CD4-positive, alpha-beta memory T cell (primary cell): ENCODE data around the gene TRABD2B. TPM values are rescaled to one million over a fixed set of nuclear protein-coding genes. Genes with fewer than 3 reads are reported as not detected.

Experiments used
- CTCF ChIA-PET: fragments of 350-600 bp; sonication (Branson Sonifier 250); formaldehyde crosslinking; loops from one replicate; lab custom pipeline; 2021; ENCODE audit warnings: inconsistent platforms; ENCODE audit not compliant: partially characterized antibody; lab: Charles Lee
- POLR2A ChIA-PET: fragments of 350-600 bp; sonication (Branson Sonifier 250); formaldehyde crosslinking; loops from one replicate; lab custom pipeline; 2021; ENCODE audit not compliant: partially characterized antibody; lab: Charles Lee
- DNase-seq, 5 donors: peaks; one replicate each; pipeline versions ENCODE4 v3.0.0 to v3.0.0-alpha.2; 2020 to 2022; ENCODE audit warnings: mixed read lengths in 1 of 5
- H3K27ac ChIP-seq: one replicate; pipeline ENCODE4 v1.7.0; 2013; ENCODE audit warnings: low read depth, low read length
- H3K27me3 ChIP-seq: 2 replicates; pipeline ENCODE4 v1.7.0; 2013; ENCODE audit warnings: mild to moderate bottlenecking, low read length, moderate library complexity; ENCODE audit not compliant: insufficient read depth
- H3K36me3 ChIP-seq: 2 replicates; pipeline ENCODE4 v1.7.0; 2013; ENCODE audit warnings: mild to moderate bottlenecking, low read length, moderate library complexity; ENCODE audit not compliant: insufficient read depth
- H3K4me1 ChIP-seq: 2 replicates; pipeline ENCODE4 v1.7.0; 2013; ENCODE audit warnings: mild to moderate bottlenecking, low read length, moderate library complexity; ENCODE audit not compliant: insufficient read depth
- H3K4me3 ChIP-seq, 2 donors: one replicate each; pipeline ENCODE4 v1.7.0; 2013; ENCODE audit warnings: low read length in 2 of 2, mild to moderate bottlenecking in 1 of 2
- H3K9me3 ChIP-seq, 2 donors: one replicate each; pipeline ENCODE4 v1.7.0; 2013; ENCODE audit warnings: low read length in 2 of 2, control low read depth in 1 of 2; ENCODE audit not compliant: control insufficient read depth in 1 of 2
- H3K27ac Mint-ChIP-seq, 7 donors: one replicate each; pipeline ENCODE4 v1.8.0; 2020 to 2021; ENCODE audit warnings: mixed read lengths in 7 of 7, mild to moderate bottlenecking in 6 of 7, inconsistent platforms in 3 of 7, moderate library complexity in 3 of 7
- H3K27me3 Mint-ChIP-seq, 2 donors: one replicate each; pipeline ENCODE4 v1.8.0; 2020 to 2021; ENCODE audit warnings: mixed read lengths in 2 of 2
- H3K36me3 Mint-ChIP-seq, 2 donors: one replicate each; pipeline ENCODE4 v1.8.0; 2020 to 2021; ENCODE audit warnings: mixed read lengths in 2 of 2, inconsistent platforms in 1 of 2, mild to moderate bottlenecking in 1 of 2
- H3K4me1 Mint-ChIP-seq, 4 donors: one replicate each; pipeline ENCODE4 v1.8.0; 2020 to 2021; ENCODE audit warnings: mixed read lengths in 4 of 4, mild to moderate bottlenecking in 1 of 4
- H3K4me3 Mint-ChIP-seq, 8 donors: one replicate each; pipeline ENCODE4 v1.8.0; 2020 to 2021; ENCODE audit warnings: mixed read lengths in 8 of 8, mild to moderate bottlenecking in 7 of 8, moderate library complexity in 6 of 8, inconsistent platforms in 3 of 8
- H3K9me3 Mint-ChIP-seq, 8 donors: one replicate each; pipeline ENCODE4 v1.8.0; 2020 to 2021; ENCODE audit warnings: mixed read lengths in 8 of 8, mild to moderate bottlenecking in 5 of 8, inconsistent platforms in 3 of 8, moderate library complexity in 1 of 8
- intact Hi-C: fragments of 100-400 bp; cut with micrococcal nuclease; formaldehyde crosslinking; loops from one replicate; pipeline ENCODE4 v1.15.1; 2023
- polyA plus RNA-seq, 2 donors: library from polyadenylated mRNA; unstranded; fragments of 300-500 nt; fragmentation: Illumina TruSeq; gene quantifications; one replicate each; pipeline ENCODE4 v1.2.3, GENCODE V29; 2021
- total RNA-seq, 2 experiments: library from RNA; stranded (reverse); gene quantifications; one replicate each; pipeline ENCODE4 v1.2.3, GENCODE V29; 2021

Gene TRABD2B
- total and polyA plus RNA-seq, 4 experiments from 2014 or later: not detected

- intact Hi-C loops: no loop called here
- no peaks in the 10 kb centered on the region for H3K9me3 Mint-ChIP-seq
- CTCF ChIA-PET: interaction anchor here (0.9 to 3.2 kb wide), 2 partner anchors 11 kb away, joined by 3 to 12 read pairs; no protein-coding TSS in a partner anchor
These were observed 231.3 kb downstream of the TRABD2B start for GRCh38 chr1:47765742-47766485.

GRCh38 chr1:47765236-47765635 lies 231.9 kb downstream of the TRABD2B start:
- Mint-ChIP-seq H3K4me1 (no peaks in the 10 kb centered on the region), H3K27ac (no peak overlapping the region), H3K36me3 (no peaks in the 10 kb centered on the region), H3K27me3 (peaks cover 5 to 16% of the 10 kb centered on the region in 2 donors), H3K9me3 (no peaks in the 10 kb centered on the region), H3K4me3 (no peak overlapping the region)
- H3K4me3 ChIP-seq: no peak overlapping the region
- no peaks in the 10 kb centered on the region for H3K9me3 ChIP-seq
- DNase-seq: no peak
- intact Hi-C loops: no loop called here
- H3K4me1 ChIP-seq: no peaks in the 10 kb centered on the region
- H3K27ac ChIP-seq: no peak overlapping the region
- CTCF ChIA-PET: interaction anchor here (3.2 kb wide), 1 partner anchor 10 kb away, joined by 12 read pairs; no protein-coding TSS in a partner anchor
- H3K27me3 ChIP-seq: no peaks in the 10 kb centered on the region
- POLR2A ChIA-PET: no interaction called here
- H3K36me3 ChIP-seq: no peaks in the 10 kb centered on the region

More at GRCh38 chr1:47765742-47766485, 231.3 kb downstream of the TRABD2B start:
- H3K27me3 ChIP-seq: no peaks in the 10 kb centered on the region
- no peaks in the 10 kb centered on the region for H3K36me3 ChIP-seq
- no peak overlapping the region for H3K27ac ChIP-seq
- H3K4me1 Mint-ChIP-seq: no peaks in the 10 kb centered on the region
- POLR2A ChIA-PET: no interaction called here
- H3K4me3 ChIP-seq: no peak overlapping the region
- H3K4me1 ChIP-seq: no peaks in the 10 kb centered on the region
- peaks cover 4 to 17% of the 10 kb centered on the region in 2 donors for H3K27me3 Mint-ChIP-seq
- H3K9me3 ChIP-seq: no peaks in the 10 kb centered on the region
- no peak overlapping the region for H3K4me3 Mint-ChIP-seq
- DNase-seq: no peak
- H3K36me3 Mint-ChIP-seq: no peaks in the 10 kb centered on the region
- no peak overlapping the region for H3K27ac Mint-ChIP-seq

- H3K4me1 ChIP-seq: no peaks in the 10 kb centered on the region
- no peak overlapping the region for H3K4me3 ChIP-seq
- H3K27ac Mint-ChIP-seq: no peak overlapping the region
- H3K36me3 ChIP-seq: no peaks in the 10 kb centered on the region
- no peak overlapping the region for H3K4me3 Mint-ChIP-seq
- no peak overlapping the region for H3K27ac ChIP-seq
- CTCF ChIA-PET: interaction anchor here (3.2 kb wide), 1 partner anchor 9 kb away, joined by 12 read pairs; no protein-coding TSS in a partner anchor
- DNase-seq: no peak
- H3K4me1 Mint-ChIP-seq: no peaks in the 10 kb centered on the region
- H3K9me3 Mint-ChIP-seq: no peaks in the 10 kb centered on the region
- no peaks in the 10 kb centered on the region for H3K9me3 ChIP-seq
- no peaks in the 10 kb centered on the region for H3K27me3 ChIP-seq
- no peaks in the 10 kb centered on the region for H3K36me3 Mint-ChIP-seq
- intact Hi-C loops: no loop called here
- POLR2A ChIA-PET: no interaction called here
- H3K27me3 Mint-ChIP-seq: peaks cover 8 to 19% of the 10 kb centered on the region in 2 donors
These were observed 232.6 kb downstream of the TRABD2B start for GRCh38 chr1:47764461-47765046.

GRCh38 chr1:47763591-47764171 lies 233.5 kb downstream of the TRABD2B start:
- CTCF ChIA-PET: interaction anchor here (3.2 kb wide), 1 partner anchor 8 kb away, joined by 12 read pairs; no protein-coding TSS in a partner anchor
- H3K4me3 Mint-ChIP-seq: no peak overlapping the region
- DNase-seq: no peak
- POLR2A ChIA-PET: no interaction called here
- Histone ChIP-seq H3K27ac (no peak overlapping the region), H3K9me3 (no peaks in the 10 kb centered on the region), H3K4me1 (no peaks in the 10 kb centered on the region), H3K27me3 (no peaks in the 10 kb centered on the region), H3K4me3 (no peak overlapping the region), H3K36me3 (no peaks in the 10 kb centered on the region)
- no peaks in the 10 kb centered on the region for H3K36me3 Mint-ChIP-seq
- no peak overlapping the region for H3K27ac Mint-ChIP-seq
- H3K4me1 Mint-ChIP-seq: no peaks in the 10 kb centered on the region
- intact Hi-C loops: no loop called here
- H3K9me3 Mint-ChIP-seq: no peaks in the 10 kb centered on the region
- H3K27me3 Mint-ChIP-seq: peaks cover 13 to 21% of the 10 kb centered on the region in 2 donors

GRCh38 chr1:47761974-47762373 lies 235.2 kb downstream of the TRABD2B start:
- Histone ChIP-seq H3K27ac (no peak overlapping the region), H3K36me3 (no peaks in the 10 kb centered on the region), H3K9me3 (no peaks in the 10 kb centered on the region), H3K4me1 (no peaks in the 10 kb centered on the region), H3K27me3 (no peaks in the 10 kb centered on the region), H3K4me3 (no peak overlapping the region)
- H3K27me3 Mint-ChIP-seq: peaks cover 17 to 20% of the 10 kb centered on the region in 2 donors
- H3K4me1 Mint-ChIP-seq: no peaks in the 10 kb centered on the region
- H3K36me3 Mint-ChIP-seq: no peaks in the 10 kb centered on the region
- no peak for DNase-seq
- ChIA-PET CTCF (no interaction called here), POLR2A (no interaction called here)
- intact Hi-C loops: no loop called here
- no peak overlapping the region for H3K27ac Mint-ChIP-seq
- no peak overlapping the region for H3K4me3 Mint-ChIP-seq
- no peaks in the 10 kb centered on the region for H3K9me3 Mint-ChIP-seq

DNA sequence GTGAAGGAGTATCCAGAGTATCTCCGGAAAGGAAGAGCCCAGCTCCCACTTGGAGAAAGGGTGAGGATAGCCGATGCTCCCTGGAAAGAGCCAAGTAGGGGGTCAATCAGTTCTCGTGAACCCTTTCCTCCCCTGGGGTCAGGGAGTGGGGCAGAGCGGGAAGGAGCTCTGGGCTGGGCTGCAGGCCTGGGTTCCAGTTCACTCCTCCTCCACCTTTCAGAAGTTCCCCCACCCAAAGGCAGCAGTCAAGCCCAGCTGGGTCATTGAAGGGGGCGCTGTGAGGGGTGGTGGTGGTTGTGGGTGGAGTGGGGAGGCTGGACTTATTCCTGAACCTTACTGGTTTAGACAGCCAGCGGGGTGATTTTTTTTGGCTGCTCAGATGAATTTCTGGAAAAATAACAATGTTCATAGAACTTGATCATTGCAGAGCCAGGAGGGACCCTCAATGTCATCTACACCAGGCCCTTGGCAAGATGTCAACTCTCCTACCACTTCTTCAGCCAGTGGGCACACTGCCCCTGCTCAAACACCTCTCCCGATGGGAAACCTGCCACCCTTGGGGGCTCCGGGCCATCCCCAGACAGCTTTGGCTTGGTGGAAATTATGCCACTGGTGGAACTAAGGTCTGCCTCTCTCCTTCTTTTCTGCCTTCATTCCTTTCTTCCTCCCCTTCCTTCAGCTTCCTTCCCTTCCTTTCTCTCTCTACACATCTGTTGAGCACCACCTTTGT lies 235.8 kb downstream of the TRABD2B start:
- Histone ChIP-seq H3K4me3 (no peak overlapping the region), H3K36me3 (no peaks in the 10 kb centered on the region), H3K4me1 (no peaks in the 10 kb centered on the region), H3K9me3 (no peaks in the 10 kb centered on the region), H3K27me3 (no peaks in the 10 kb centered on the region), H3K27ac (no peak overlapping the region)
- no peak for DNase-seq
- CTCF ChIA-PET: no interaction called here
- POLR2A ChIA-PET: no interaction called here
- intact Hi-C loops: no loop called here
- Mint-ChIP-seq H3K4me3 (no peak overlapping the region), H3K4me1 (no peaks in the 10 kb centered on the region), H3K36me3 (no peaks in the 10 kb centered on the region), H3K9me3 (no peaks in the 10 kb centered on the region), H3K27ac (no peak overlapping the region), H3K27me3 (peaks cover 20 to 22% of the 10 kb centered on the region in 2 donors)
